Activated CD4-positive, alpha-beta T cell treated with anti-CD3 and anti-CD28 coated beads for 1 hour (primary cell): ENCODE results near the gene DNAL1.

Experiments
- DNase-seq: peaks from one replicate; pipeline ENCODE4 v3.0.0-alpha.2; 2020

Gene DNAL1

DNA sequence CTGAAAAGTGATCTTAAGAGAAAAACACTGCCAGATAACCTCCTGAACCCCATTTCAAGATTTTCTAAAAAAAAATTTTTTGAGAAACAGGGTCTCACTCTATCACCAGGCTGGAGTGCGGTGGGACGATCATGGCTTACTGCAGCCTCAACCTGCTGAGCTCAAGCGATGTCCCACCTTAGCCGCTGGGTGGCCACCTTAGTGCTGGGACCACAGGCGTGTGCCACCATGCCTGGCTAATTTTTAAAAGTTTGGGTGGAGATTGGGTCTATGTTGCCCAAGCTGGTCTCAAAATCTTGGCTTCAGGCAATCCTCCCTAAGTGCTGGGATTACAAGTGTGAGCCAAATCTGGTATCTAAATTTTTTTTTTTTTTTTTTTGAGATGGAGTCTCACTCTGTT, 66.0 kb downstream of the DNAL1 start:
- DNase-seq: no peak

DNA sequence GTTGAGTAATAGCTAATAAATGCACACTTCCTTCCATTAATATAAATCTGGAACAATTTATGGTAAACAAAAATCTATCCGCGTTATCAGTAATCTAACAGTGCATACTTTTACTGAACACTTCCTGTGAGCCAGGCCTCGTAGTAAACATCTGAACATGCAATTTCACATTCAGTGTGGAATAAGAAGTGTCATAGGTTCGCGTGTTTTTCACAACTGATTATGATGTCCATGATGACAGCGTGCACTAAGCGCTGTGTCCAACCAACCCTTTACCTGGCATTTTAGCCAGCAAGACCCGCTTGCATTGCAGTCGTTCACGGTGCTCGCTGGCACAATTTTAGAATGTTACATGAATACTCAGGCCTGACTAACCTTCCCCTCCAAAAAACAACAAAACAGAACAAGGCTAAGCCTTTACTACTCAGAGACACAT, 67.3 kb downstream of the DNAL1 start:
- no peak for DNase-seq

DNA sequence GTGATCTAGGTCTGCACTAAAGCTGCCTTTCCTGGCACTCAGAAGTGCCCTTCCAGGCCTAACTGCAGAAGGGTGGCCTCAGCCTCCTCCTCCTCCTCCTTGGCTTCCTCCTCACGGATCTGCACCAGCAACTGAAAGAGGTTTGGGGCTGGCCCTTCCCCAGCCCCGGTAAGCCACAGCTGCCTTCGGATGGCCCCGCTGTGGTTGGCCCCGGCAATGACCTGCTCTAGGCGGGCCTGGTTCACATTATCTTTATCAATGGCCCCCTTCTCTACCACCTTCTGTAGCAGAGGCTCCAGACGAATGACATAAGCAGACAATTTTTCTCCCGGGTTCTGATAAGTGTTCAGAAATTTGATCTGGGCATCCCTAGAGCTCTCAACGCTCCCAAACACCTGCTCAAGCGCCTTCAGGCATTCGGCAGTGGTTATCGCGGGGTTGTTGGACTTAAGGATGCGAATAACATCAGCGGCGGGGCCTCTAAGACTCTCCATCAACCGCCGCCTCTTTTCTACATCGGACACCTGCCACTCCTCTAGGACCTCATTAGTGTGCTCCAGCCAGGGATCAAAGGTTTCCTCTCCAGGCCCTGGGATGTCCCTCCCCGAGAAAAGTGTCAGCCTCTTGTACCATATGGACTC, 67.9 kb downstream of the DNAL1 start:
- no peak for DNase-seq

GRCh38 chr14:73713206-73713802, 68.5 kb downstream of the DNAL1 start:
- DNase-seq: no peak

DNA sequence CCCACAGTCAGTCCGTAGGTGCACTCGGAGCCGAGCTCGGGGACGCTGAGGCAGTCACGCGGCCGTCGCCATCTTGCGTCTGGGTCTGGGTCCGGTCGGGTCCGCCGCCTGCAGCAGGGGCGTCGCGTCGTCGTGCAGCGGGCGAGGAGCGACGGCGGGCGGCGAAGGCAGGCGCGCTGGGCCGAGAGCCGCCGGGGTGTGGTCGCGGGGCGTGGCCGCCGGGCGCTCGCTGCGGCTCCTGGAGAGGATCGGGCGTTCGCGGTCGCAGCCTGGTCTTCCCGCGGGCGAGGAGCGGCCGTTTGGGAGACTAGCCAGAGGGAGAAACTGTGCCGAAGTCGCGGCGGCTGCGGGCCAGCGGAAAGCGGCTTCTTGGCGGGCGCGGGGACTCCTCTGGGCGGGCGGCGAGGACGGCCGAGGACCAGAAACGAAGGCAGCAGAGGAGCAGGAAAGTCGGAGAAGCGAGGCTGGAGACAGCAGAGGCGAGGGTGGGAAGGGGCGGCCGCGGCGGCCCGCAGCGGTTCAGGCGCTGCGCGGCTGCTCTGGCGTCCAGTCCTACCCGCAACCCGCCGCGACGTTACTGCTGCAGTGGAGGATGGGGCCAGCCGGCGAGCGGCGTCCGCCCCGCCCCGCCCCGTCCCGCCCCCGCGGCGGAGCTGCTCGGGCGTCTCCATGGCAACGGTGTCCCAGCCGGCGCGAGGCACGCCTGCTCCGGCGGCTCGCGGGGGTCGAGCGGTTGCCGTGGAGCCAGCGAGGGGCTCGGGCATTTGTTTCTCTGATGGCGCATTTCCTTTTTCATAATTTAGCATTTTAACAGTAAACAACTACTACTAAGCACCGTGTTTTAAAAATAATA, 69.2 kb downstream of the DNAL1 start, which contains the start of gene PNMA1:
TSS of gene PNMA1 (minus strand) at position 582 of the 853 bp plus-strand sequence. CDS start 745 bp downstream, outside the sequence.
- peak; percentile 78 for DNase-seq

DNA sequence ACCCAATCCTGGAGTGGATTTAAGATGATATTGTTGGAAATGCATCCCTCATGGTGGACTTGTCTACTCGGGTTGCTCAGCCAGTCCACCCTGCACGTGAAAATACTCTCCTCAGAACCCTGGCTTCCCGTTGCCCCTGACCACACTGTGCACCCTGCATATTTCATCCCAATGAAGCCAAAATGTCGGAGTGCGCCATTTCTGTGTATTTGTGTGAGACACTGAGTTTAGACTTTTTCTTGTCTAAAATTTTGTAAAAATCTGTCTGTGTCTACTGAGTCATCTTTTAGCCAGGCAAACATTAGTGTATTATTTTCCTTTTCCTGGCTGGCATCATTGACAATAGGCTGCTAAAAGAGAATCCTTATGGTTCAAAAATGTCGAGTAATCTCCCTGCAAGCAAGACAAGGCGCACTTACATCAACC, 69.9 kb downstream of the DNAL1 start:
- no peak for DNase-seq

- no peak for DNase-seq
Observed at GRCh38 chr14:73715707-73716106, 70.9 kb downstream of the DNAL1 start.

DNA sequence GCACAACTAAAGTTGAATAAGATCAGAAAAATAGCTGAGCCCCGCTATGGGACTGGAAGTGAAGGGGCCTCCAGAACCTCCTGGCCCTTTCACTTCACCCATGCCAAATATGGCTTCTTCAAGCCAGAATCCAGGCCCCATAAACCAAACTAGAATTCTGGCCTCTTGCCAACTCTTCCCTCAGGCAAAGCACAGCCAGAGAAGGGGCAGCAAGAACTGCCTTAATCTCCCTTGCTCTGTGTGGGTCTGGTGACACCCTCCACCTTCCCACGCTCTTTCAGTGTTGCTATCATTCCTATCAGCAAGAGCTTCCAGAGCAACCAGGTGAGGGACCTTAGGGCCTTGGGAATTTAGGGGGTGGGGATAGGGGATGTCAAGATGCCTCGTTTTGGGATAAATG, 72.5 kb downstream of the DNAL1 start:
- DNase-seq: no peak

- DNase-seq: no peak
Observed at GRCh38 chr14:73717711-73718417, 73.1 kb downstream of the DNAL1 start.

DNA sequence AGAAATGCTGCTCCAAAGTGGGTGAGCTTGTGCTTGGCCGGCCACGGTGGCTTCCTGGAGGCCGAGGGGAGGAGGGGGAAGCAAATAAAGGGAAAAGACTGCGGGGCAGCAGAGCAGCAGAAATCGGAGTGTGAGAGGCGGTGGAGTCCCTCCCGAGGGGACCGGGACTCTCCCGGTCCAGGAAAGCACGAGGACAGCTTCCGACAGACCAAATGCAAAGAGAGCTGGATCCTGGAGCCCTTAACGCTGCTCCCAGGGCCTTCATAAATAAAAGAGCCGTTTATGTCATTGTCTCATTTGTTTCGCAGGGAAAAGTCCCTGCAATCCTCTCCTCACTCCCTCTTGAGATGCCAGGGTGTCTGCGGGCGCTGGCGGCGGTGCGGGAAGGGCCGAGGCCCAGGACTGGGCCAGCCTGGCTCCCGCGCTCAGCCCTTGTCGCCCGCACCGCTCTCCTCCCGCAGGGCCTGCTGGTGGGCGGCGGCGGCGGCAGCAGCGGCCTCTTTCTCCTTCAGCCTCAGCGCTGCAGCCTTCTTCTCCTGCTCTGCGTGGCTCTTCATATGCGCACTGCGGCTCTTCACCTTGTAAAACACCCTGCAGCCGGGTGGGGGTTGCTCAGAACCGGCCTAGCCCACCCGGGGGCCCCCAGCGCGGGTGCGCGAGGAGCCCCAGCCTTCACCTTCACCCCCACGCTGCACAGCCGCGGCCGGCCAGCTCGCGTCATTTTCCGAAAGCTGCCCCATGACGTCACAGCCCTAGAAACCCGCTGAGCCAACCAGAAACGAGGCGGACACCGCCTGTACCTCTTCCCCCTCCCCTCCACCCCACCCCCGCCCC, 73.8 kb downstream of the DNAL1 start:
- DNase-seq: no peak

DNA sequence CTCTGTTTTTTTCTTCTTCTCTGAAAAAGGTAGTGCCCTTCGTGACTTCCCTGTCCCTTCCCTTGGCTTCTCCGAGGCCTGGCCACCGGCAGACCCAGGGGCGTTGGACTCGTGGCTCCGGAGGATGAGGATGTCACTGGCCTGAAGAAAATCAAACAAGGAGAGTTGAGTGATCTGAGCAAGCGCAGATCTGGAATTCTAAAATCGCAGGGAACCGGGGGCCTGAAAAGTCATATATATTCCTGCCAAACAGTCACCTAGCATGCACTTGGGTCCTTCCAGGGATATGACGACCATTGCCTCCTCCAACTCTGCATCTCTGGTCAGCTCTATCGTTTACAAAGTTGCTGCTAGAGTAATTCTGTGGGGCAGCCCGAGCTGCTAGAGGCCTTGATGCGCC, 74.6 kb downstream of the DNAL1 start:
- no peak for DNase-seq

- no peak for DNase-seq
Observed at GRCh38 chr14:73719791-73720190, 75.0 kb downstream of the DNAL1 start.

DNA sequence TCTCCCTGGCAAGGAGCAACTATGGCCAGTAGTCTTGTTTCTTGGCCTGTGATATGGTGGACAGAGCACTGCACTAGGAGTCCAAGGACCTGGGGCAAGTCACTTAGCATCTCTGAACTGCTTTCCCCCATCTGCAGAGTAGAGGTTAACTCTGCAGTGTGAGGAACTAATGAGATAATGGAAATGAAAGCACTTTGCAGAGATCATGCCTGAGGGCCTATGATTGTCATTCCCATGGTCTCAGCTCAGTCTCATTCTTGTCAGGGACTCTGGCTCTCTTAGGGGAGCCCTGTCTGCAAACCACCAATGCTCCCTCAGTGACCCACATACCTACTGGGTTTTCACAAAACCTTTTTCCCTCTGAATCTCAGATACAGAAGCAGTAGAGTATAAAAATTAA, 75.8 kb downstream of the DNAL1 start:
- no peak for DNase-seq

- no peak for DNase-seq
Observed at GRCh38 chr14:73721101-73721821, 76.5 kb downstream of the DNAL1 start.

- no peak for DNase-seq
Observed at GRCh38 chr14:73722581-73722980, 77.8 kb downstream of the DNAL1 start.

DNA sequence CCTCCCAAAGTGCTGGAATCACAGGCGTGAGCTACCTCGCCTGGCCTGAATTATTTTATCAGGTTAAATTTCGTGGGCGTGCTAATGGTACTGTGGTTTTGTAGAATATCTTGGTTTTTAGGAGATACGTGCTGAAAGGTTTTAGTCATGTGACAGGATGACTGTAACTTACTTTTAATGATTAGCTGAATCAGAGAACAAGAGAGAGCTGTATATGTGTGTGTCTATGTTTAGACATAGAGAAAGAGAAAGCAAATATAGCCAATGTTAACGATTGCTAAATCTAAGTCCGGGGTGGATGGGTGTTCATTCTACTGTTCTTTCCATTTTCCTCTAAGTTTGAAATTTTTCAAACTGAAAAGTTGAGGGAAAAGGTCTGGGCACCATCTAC, 78.6 kb downstream of the DNAL1 start:
- DNase-seq: no peak

DNA sequence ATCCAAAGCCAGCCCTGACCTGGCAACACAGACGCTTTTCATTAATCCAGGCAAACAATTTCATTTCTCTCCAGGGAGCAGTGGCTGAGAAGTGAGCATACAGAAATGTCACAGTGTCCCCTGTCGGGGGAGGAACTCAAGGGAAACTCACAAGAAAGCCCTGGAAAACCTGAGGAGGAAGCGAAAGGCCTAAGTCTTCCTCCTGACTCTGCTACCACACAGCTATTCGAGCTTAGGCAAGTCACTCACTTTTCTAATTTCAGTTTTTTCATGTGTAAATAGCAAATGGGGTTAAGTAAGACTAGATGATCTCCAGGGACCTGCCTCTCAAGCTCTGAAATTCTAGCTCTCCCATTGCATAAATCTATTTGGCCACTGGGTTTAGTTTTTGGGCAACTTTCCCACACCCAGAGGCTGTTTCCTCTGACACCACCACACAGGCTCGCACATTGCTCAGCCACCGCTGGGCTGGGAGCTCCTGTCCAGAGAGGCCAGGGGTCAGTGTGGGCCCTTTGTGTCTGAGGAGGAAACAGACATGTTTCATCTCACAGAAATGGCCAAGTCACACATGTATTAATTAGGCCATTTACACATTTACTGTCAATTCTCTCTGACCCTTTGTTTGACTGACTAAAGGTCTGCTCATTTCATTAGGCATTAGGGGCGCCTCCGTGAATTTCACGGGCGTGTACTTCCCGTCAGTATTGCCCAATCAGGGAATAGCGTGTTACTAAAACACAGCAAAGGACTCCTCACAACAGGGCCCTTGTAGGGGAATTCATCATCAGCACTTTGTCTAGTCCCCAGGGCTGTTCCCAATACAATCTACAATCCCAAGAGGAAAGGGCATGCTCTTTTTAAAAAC, 79.2 kb downstream of the DNAL1 start:
- DNase-seq: no peak

- DNase-seq: no peak
Observed at GRCh38 chr14:73724696-73725095, 79.9 kb downstream of the DNAL1 start.

GRCh38 chr14:73725116-73726024, 80.6 kb downstream of the DNAL1 start:
- DNase-seq: no peak
